ENCODE data around the gene MEST.
"Not testable (repeated sequence)": the region's sequence is repeated elsewhere in the genome, so short reads cannot be mapped to it uniquely, and the experiment has no call there.

The MEST gene

GRCh38 chr7:130485734-130486113 is 6.2 kb upstream of the MEST start:
- DNase-seq: no peak

DNA sequence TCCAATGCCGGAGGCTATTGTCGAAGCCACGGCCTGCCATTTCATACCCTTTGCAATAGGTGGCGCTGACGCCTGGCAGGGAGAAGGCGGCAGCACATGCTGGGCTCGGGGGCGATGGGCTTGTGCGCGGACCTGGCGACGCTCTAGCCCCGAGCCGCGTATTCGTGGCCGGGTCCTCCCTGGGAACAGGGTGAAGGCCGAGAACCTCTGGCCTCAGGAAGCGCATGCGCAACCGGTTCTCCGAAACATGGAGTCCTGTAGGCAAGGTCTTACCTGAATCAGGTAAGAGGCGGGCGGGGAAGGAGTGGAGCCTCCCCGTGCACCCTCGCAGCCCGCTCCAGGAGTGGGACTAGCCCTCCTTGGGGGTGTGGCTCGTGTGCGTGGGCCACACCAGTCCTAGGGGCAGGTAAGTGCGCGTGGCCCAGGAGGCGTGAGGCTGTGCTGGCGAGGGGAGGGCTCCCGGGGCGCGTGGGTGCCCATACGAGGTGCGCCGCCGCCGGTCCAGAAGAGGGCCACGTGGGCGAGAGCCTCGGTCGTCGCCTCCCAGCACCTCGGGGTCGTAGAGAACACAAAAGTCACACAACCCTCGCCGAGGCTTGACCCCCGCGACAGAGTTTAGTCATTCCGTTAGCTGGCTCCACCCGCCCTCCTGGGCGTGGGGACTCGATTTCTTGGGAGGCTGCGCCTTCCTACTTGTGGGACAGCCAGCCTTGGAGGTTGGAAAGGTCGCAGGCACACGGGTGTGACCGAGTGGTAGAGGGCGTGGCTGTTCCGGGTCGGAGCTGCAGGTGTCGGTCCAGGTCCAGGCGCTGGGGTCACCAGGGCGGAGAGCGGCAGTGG is 5.6 kb upstream of the MEST start:
- peak; percentile 61 to 74 (median 68) for DNase-seq

DNA sequence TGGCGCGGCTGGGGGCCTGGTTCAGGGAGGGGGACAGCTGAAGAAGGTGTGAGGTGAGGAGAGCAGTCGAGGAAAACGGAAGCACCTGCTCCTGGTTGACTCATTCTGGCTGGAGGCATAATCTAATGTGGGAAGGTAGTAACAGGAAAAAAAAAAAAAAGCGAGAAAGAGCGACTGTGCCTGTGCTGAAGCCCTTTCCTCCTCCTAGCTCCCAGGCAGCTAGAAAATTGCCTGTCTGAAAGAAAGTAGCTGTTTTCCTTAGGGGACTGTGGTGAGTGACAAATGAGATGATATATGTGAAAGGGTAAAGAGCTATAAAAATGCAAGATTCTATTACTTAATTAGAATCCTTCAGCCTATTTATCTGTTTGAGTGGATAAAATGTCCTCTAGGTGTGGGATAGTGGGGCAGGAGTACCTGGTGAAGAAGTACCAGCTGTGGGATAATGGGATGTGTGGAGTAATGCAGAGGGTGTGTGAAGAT is 4.9 kb upstream of the MEST start:
- DNase-seq: no peak

GRCh38 chr7:130488392-130489139 is 3.3 kb upstream of the MEST start:
- no peak for DNase-seq

- no peak for DNase-seq
Measured at GRCh38 chr7:130489140-130489983, 2.5 kb upstream of the MEST start.

DNA sequence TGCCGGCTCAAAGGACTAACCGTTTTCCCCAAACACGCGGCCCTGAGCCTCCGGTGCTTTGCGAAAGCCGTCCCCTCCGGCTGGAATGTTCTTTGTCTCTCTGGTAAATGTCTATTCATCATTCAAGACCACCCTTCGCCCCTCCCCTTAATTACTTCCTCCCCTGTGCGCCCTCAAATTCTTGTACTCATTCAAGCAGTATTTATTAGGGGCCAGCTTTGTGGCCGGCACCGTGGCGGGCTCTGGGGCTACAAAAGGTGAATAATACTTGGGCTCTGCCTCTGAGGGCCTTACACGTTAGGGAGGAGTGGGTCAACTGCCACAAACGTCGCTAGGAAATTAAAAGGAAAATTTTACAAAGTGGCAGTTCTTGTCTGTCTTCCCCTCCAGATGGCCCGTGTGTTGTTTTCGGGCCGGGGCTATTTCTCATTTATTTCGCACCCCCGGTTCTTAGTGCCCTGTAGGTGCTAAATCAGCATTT is 1.5 kb upstream of the MEST start:
- DNase-seq: no peak

DNA sequence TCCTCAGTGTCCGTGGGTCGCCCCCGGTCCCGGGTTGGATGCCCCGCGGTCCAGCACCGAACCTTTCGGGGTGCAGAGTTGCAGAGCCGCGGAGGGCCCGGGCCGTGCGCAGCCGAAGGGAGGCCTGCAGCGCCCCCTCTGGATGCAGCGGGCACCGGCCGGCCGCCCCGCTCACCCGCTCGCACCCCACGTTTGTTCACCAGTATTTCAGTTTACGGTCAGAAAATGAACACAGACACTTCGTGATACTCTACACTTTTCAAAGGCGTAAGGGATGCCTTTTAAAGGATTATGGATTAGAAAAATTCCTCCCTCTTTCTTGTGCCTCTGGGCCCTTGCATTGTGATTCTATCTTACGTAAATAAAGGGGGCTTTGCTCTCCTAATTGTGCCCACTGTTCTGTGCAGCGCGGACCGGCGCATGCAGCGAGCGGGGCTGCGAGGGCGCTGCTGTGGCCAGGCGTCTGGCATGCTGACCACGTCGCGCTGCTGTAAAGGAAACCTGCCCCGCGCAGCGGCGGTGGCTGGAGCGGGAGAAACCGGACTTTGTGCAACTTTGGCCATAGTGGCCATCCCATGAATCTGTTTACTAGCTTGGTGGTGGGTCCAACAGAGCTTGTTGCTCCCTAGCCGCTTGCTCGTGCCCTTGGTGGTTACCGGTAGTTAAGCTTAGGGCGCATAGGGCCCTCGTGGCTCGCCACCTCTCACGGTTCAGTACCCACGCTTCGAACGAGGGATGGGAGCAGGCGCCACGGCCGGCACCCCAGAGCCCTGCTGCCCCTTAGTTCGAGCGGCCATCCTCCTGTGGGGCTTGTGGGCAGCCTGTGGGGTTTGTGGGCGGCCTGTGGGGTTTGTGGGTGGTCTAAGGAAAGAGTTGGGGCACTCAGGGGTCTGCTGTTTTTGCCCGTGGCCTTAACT is 739 bp upstream of the MEST start:
- DNase-seq: peak; percentile 28 to 67 (median 51)

DNA sequence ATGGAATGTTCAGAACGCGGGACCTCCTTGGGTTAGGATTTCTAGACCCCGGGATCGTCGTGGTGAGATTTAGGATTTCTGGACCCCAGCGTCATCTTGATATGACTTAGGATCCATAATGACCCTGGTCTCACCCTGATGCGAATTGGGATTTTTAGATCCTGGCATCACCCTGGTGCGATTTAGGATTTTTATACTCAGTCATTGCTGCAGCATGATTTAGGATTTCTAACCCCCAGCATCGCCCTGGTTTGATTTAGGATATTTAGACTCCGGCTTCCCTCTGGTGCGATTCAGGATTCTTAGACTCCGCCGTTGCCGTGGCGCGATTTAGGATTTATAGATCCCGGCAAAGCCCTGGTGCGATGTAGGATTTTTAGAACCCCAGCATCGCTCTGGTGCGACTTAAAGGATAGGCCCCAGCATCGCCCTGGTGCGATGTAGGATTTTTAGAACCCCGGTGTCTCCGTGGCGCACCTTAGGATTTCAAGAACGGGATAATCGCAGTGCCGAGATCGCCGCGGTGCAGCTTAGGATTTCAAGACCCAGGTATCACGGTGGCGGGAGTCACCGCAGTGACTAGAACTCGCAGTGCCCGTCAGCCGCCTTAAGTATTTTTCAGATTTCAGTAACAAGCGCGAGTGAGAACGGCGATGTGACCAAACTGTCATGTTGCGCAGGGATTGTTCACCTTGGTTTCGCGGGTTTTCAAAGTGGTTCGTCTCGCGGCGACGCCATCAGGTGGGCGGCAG is 814 bp downstream of the MEST start:
- no peak for DNase-seq

- DNase-seq: peak in 1 of 3 donors; percentile 23
Measured at GRCh38 chr7:130493275-130493873, 1.5 kb downstream of the MEST start.

GRCh38 chr7:130494431-130494858 is 2.6 kb downstream of the MEST start:
- no peak for DNase-seq

GRCh38 chr7:130500463-130500862 is 8.6 kb downstream of the MEST start:
- no peak for DNase-seq

GRCh38 chr7:130500910-130501309 is 9.0 kb downstream of the MEST start:
- no peak for DNase-seq

- DNase-seq: no peak
Measured at GRCh38 chr7:130505753-130506152, 13.9 kb downstream of the MEST start.

GRCh38 chr7:130506358-130506757 is 14.5 kb downstream of the MEST start:
- no peak for DNase-seq

GRCh38 chr7:130512038-130512437 is 20.2 kb downstream of the MEST start:
- not testable (repeated sequence) for DNase-seq

GRCh38 chr7:130513447-130513846 is 21.6 kb downstream of the MEST start:
- DNase-seq: no peak

- DNase-seq: no peak
Measured at GRCh38 chr7:130515315-130516040, 23.6 kb downstream of the MEST start.

GRCh38 chr7:130521258-130521951 is 29.5 kb downstream of the MEST start:
- no peak for DNase-seq

- DNase-seq: not testable (repeated sequence)
Measured at GRCh38 chr7:130523519-130524125, 31.7 kb downstream of the MEST start.

All from suppressor macrophage treated with lipopolysaccharide for 1 hour (primary cell).